Measurements from ENCODE around the gene ZC3H15. TPM values are rescaled to one million over a fixed set of nuclear protein-coding genes. Genes with fewer than 3 reads are reported as not detected.

The ZC3H15 gene
- total RNA-seq, 1 donor, result 164 TPM

GRCh38 chr2:186544255-186544675 lies 58.2 kb downstream of the ZC3H15 start:
- Histone ChIP-seq H3K4me3 (ENCODE audit: low read length) (no peak overlapping the region), H3K4me1 (ENCODE audit: insufficient read depth, low read length) (no peaks in the 10 kb centered on the region), H3K9me3 (ENCODE audit: low read depth, low read length) (no peaks in the 10 kb centered on the region), H3K27me3 (ENCODE audit: insufficient read depth, low read length) (no peaks in the 10 kb centered on the region)

GRCh38 chr2:186546846-186547245 lies 60.8 kb downstream of the ZC3H15 start:
- H3K9me3 ChIP-seq (ENCODE audit: low read depth, low read length), result no peaks in the 10 kb centered on the region
- no peaks in the 10 kb centered on the region for H3K27me3 ChIP-seq (ENCODE audit: insufficient read depth, low read length)
- no peak overlapping the region for H3K4me3 ChIP-seq (ENCODE audit: low read length)
- no peaks in the 10 kb centered on the region for H3K4me1 ChIP-seq (ENCODE audit: insufficient read depth, low read length)

GRCh38 chr2:186551323-186552050 lies 65.4 kb downstream of the ZC3H15 start:
- no peak overlapping the region for H3K4me3 ChIP-seq (ENCODE audit: low read length)
- H3K4me1 ChIP-seq (ENCODE audit: insufficient read depth, low read length), result no peaks in the 10 kb centered on the region
- no peaks in the 10 kb centered on the region for H3K27me3 ChIP-seq (ENCODE audit: insufficient read depth, low read length)
- H3K9me3 ChIP-seq (ENCODE audit: low read depth, low read length), result no peaks in the 10 kb centered on the region

- H3K4me1 ChIP-seq (ENCODE audit: insufficient read depth, low read length), result no peaks in the 10 kb centered on the region
- no peak overlapping the region for H3K4me3 ChIP-seq (ENCODE audit: low read length)
- H3K27me3 ChIP-seq (ENCODE audit: insufficient read depth, low read length), result no peaks in the 10 kb centered on the region
- no peaks in the 10 kb centered on the region for H3K9me3 ChIP-seq (ENCODE audit: low read depth, low read length)
Measured at GRCh38 chr2:186554429-186554828, 68.4 kb downstream of the ZC3H15 start.

GRCh38 chr2:186554850-186555671 lies 69.0 kb downstream of the ZC3H15 start:
- no peak overlapping the region for H3K4me3 ChIP-seq (ENCODE audit: low read length)
- no peaks in the 10 kb centered on the region for H3K4me1 ChIP-seq (ENCODE audit: insufficient read depth, low read length)
- no peaks in the 10 kb centered on the region for H3K9me3 ChIP-seq (ENCODE audit: low read depth, low read length)
- no peaks in the 10 kb centered on the region for H3K27me3 ChIP-seq (ENCODE audit: insufficient read depth, low read length)

- Histone ChIP-seq H3K4me1 (ENCODE audit: insufficient read depth, low read length) (no peaks in the 10 kb centered on the region), H3K4me3 (ENCODE audit: low read length) (no peak overlapping the region), H3K9me3 (ENCODE audit: low read depth, low read length) (no peaks in the 10 kb centered on the region), H3K27me3 (ENCODE audit: insufficient read depth, low read length) (no peaks in the 10 kb centered on the region)
Measured at GRCh38 chr2:186558512-186559276, 72.6 kb downstream of the ZC3H15 start.

Other genes starting within 250 kb of the ZC3H15 start
- gene ITGAV, start 103.8 kb downstream of the ZC3H15 start, total RNA-seq, result 5.8 TPM
- 0.73 TPM for gene FAM171B, start 207.8 kb downstream of the ZC3H15 start, total RNA-seq

Data from mononuclear cell (primary cell).